Vagina (tissue), 2 donors: Measurements from ENCODE around the gene GPN1.

Experiments used
- CTCF ChIP-seq, 3 experiments: fragments of 450-650 bp in 2 of 3; fragments of 200-600 bp in 1 of 3; sonication (generic) in 1 of 3; IDR thresholded peaks; one replicate each; pipeline ENCODE4 v1.5.1; 2017 to 2019; ENCODE audit warnings: antibody characterized with exemption in 3 of 3, mild to moderate bottlenecking in 2 of 3, moderate library complexity in 2 of 3
- POLR2A ChIP-seq, 2 donors: fragments of 450-650 bp; IDR thresholded peaks; one replicate each; pipeline ENCODE4 v1.6.1; 2017; ENCODE audit warnings: antibody characterized with exemption in 2 of 2, mild to moderate bottlenecking in 2 of 2, moderate library complexity in 2 of 2
- POLR2AphosphoS5 ChIP-seq, 2 donors: sonication (generic); formaldehyde crosslinking; IDR thresholded peaks; one replicate each; pipeline ENCODE4 v1.9.0; 2017; ENCODE audit warnings: antibody characterized with exemption in 2 of 2, mild to moderate bottlenecking in 2 of 2, low read depth in 1 of 2; ENCODE audit not compliant: insufficient read depth in 1 of 2

GRCh38 chr2:27606611-27607010 lies 22.2 kb upstream of the GPN1 start:
- TF ChIP-seq POLR2A (IDR thresholded peaks at IDR 0.05) (no peak), CTCF (IDR thresholded peaks at IDR 0.05) (no peak), POLR2AphosphoS5 (IDR thresholded peaks at IDR 0.05; ENCODE audit: insufficient read depth in 1 of 2, low read depth in 1 of 2) (no peak)
